Kidney glomerular epithelial cell (primary cell): Measurements from ENCODE around the gene CCDC92B.
"Not testable (repeated sequence)": the region's sequence is repeated elsewhere in the genome, so short reads cannot be mapped to it uniquely, and the experiment has no call there.

Source experiments
- DNase-seq: peaks from one replicate; lab custom pipeline; 2025; lab: John Stamatoyannopoulos, UW

The CCDC92B gene

DNA sequence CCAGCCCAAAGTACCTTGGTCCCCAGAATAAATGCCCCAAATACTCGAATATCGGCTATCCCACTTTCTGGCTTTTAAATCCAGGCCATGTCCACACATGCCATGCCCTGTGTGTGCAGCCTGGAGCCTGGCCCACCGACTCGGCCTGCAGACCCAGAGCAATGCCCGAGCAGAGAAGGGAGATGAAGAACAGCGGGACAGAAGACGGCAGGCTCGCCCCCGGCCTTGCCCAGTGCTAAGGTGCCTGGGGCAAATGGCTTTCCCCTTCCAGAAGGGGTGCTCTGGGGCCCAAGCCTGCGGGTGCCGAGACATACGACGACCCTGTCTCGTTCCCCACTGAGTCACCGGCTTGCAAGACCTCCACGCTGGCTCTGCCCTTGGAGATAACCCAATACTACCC, 45.8 kb downstream of the CCDC92B start:
- DNase-seq = no peak

DNA sequence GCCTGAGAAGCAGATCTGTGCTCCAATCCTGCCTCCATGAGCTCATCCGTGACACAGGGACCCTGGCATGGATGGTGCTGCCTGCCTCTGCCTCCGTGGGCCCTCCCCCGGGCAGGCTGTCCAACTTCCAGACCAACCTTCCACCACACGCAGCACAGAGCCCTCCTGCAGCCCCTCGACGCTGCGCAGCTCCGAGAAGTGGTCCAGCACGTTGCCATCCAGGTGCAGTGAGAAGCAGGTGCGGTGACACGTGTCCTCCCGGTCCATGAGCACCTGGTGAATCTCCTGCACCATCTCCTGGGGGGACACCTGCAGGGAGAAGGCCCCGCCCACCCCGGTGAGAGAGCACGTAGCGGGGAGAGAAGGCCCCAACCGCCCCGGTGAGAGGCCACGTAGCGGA, 46.3 kb downstream of the CCDC92B start:
- no peak for DNase-seq

GRCh38 chr17:2701996-2702741, 47.3 kb downstream of the CCDC92B start:
- DNase-seq = no peak

- no peak for DNase-seq
These were observed 48.1 kb downstream of the CCDC92B start for GRCh38 chr17:2701161-2701995.

DNA sequence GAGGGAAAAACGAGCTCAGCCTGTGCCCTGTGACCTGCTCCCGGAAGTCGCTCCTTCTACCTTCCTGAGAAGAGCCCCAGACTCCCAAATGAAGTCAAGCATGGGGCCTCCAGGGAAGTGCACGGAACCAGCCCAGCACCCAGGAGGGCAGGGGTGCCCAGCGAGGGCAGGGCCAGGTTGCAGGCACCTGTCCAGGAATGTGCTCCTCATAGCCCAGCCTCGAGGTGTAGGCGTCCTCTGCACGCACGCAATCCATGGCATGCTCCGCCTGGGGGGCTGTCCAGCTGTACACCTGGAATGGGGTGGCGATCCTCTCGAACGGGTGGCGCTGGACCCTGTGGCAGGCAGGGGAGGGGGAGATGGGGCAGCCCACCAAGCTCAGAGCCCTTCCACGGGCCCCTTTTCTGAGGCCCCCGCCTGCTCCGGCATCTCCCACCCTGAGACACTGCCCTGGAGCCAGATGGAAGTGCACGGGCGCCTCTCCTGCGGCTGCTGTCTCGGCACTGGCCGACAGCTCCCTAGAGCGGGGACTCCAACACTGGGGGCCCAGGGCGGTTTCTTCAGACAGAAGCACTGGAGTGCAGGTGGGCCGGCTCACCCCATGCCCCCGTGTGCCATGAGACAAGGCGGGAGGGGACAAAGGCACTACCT, 48.8 kb downstream of the CCDC92B start:
- DNase-seq = no peak

- no peak for DNase-seq
These were observed 49.4 kb downstream of the CCDC92B start for GRCh38 chr17:2700030-2700490.

DNA sequence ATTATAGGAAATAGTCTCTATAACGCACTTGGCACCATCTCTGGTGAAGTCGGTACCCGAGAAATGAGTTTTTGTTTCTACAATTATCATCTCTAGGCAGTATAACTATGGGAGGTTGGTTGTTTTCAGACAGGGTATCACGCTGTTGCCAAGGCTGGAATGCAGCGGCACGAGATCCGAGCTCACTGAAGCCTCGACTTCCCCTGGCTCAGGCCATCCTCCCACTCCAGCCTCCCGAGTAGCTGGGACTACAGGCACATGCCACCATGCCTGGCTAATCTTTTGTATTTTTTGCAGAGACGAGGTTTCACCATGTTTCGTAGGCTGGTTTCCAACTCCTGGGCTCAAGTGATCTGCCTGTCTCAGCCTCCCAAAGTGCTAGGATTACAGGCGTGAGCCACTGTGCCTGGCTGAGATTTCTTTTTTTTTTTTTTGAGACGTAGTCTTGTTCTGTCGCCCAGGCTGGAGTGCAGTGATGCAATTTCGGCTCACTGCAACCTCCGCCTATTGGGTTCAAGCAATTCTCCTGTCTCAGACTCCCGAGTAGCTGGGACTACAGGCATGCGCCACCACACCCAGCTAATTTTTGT, 50.1 kb downstream of the CCDC92B start:
- not testable (repeated sequence) for DNase-seq

DNA sequence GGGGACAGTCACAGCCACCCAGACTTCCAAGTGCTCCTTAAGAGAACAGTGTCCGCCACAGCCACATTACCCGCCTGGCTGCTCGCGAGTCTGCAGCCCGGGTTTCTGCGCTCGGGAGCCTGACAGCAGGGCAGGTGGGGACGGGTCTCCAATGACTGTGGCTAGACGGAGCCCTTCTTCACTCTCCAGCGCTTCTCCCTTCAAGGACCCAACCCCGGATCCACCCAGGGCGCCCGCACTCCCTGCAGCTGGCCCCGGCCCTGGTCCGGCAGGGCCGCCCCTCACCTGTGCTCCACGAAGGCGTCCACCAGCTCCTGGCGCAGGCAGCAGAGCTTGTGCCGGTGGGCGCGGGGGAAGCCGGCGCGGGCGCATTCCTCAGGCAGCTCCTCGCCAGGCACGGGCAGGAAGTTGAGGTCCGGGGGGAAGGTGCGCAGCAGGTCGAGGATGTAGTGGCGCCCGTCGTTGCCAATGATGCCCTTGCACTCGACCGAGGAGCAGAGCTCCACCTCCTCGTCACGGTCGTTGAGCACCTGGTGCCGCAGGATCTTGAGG, 51.8 kb downstream of the CCDC92B start:
- DNase-seq = no peak

DNA sequence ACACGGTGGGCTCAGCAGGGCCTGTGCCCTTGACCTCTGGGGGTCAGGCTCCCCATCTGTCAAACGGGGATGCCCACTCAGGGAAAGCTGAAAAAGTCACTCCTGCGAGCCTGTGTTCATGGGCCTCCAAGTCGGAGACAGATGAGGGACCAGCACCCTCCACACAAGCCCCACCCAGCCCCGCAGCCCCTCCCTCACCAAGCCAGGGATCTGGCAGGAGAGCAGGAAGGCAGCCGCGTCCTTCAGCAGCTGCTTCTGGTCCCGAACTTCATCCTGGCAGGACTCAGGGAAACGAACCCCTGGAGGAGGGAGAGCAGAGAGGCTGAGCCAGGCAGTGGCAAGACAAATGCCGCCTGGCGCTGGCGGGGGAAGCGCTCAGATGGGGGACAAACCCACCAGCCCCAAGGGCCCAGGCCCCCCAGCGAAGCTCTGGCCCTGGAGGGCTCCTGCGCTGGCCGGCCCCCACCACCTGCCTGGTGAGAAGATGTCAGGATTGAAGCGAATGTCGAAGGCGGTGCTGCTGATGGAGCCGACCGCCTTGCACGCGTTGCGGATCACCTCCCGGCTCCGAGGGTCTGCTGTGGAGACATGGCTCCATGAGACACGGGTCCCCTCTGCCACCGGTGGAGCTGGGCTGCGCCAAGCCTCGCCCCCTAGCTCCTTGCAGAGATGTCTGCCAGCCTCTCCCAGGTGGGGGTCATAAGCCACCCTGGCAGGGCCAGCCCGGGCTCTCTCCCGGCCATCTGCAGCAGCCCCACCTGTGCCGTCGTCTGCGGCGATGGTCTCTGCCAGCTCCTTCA, 53.3 kb downstream of the CCDC92B start:
- no peak for DNase-seq

DNA sequence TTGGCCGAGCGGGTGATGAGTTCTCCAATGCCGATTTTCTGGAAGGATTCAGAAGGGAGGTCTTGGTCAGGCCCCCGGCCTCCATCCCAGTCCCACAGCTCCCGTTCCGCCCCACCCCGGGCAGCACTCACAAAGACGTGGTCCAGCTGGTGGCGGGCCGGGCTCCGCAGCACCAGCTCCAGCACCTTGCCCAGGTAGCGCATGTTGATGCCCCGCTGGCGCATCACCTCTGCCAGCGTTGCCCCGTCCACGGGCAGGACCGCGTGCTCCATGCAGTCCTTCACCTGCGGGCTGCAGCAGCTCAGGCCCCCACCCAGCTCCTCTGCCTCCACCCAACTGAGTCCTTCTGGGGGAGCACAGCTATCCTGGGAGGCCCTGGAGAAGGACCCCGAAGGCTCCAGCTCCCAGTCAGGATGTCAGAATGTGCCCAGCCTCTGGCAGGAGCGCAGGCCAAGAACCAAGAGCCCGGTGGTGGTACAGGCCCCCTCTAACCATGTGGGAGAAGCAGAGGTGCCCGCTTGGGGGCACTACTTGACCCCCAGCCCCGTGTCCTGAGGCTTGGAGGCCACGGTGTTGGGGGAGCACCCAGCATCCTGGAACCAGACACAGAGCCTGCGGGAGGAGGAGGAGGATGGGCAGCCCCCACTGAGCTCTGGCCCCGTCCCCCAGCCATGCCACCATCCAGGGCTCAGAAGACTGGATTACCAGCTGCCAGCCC, 54.0 kb downstream of the CCDC92B start:
- no peak for DNase-seq

DNA sequence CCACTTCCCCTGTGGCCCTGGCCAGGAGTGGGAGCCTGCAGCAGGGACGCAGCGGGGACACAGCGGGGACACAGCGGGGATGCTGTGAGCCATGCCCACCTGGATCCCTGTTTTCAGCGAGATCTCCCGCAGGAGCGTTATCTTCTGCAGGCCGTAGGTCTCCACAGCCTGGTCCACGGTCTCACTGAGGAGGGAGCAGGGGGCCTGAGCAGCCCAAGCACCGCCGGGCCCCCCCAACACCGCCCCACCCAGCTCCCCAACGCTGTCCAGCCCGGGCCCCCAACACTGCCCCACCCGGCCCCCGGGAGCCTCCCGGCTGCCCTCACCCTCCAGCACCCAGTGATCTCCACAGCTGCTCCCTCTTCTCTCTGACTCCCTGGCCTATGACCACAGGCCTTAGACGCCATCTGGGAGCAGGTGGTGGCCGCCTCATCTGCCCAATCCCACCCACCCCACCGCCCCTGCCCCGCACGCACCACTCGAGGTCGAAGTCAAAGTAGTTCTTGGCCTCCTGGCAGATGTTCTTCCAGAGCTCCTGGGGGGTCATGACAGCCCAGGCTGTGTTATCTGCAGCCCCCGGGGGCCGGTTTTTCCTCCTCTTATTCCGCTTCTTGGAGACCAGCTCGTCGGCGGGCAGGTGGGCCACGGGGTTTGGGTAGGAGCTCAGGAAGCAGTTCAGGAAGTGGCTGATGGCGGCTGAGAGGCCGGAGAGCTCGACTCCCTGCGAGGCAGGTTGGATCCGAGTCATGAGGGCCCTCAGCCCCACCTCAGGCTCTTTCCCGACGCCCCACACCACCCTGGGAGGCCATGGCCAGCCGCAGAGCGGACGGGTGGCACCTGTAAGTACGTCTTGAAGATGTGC, 54.8 kb downstream of the CCDC92B start:
- DNase-seq = no peak

GRCh38 chr17:2693561-2694380, 55.7 kb downstream of the CCDC92B start:
- DNase-seq = no peak

DNA sequence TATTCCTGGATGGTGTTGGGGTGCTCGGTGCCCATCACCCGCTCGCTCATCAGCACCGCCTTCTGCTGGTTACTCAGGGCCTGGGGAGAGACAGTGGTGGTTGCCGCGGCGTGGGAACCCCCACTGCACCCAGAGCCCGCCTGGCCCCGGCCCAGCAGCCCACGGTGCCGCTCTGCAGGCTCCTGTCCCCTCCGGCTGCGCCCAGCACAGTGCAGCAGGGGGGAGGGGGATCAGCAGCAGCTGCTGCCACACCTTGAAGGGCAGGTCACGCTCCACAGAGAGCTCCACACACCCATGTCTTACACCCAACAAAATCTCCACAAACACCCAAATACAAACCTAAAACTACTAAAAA, 56.7 kb downstream of the CCDC92B start:
- no peak for DNase-seq

DNA sequence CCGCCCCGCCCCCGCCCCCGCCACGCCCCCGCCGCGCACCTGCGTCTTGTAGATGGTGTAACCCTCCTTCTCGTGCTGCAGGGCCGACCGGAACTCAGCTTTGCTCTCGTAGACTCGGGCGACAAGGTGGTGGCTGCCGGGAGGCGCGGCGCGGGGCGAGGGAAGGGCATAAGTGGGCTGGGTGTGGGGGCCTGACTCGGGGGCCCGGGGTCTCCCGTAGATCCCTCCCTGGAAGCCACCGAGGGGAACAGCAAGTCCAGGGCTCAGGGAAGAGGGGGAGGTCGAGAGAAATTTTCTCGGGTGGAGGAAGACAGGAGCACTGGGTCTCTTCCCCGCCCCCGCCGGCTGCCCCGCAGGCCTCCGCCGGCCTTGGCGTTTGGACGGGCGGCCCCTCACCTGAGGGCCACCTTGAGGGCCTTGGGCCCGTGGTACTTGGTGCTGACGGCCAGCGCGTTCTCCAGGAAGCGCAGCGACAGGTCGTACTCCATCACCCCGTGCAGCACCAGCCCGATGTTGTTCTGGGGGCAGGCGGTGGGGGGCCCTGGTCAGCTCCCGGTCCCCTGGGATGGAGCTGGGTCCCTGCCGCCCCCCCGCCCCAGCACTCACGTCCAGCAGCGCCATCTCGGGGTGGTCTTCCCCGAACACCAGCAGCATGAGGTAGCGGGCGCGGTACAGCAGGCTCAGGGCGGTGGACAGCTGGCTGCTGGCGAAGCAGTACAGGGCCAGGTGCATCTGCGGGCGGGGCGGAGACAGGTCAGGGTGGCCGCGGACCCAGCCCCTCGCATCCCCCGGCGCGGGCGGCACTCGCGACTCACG, 57.3 kb downstream of the CCDC92B start:
- no peak for DNase-seq

GRCh38 chr17:2691069-2691871, 58.2 kb downstream of the CCDC92B start:
- DNase-seq = no peak

DNA sequence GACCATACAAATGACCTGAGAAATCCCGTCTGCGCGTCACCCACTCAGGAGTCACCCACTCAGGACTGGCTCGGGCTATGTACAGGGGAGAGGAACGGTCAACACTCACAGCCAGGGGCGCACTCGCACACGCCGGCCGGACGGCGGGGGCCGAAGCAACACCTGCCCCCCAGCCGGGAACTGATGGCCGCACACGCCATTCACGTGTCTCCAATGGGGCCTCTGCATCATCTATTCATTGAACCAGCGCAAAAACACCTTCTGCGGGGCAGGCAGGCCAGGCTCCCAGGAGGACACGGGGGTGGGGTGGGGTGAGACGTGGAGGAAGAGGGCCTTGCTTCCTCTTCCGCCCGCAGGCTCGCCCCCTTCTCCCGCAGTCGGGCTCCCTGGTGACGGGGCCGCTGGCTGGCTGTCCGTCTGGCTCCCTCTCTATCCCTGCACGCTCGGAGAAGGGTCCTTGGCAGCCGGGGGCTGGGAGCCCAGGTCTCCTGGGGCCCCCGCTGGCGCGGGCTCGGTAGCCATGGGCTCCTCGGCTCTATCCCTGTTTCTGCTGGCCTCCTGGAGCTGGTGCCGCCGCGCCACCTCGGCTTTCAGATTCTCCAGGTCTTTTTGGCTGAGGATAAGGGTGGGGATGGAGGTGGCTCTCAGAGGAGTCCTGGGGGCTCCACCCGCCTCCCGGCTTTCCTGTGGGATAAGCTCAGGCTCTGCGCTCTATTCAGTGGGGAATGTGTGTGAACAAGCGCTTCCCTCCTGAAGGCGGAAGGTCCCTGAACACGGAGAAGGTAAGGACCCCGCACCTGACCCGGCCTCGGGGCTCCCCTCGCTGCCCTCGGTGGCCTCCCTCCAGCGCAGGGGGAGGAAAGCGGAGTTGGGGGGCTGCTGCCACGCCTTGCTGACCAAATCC, 59.0 kb downstream of the CCDC92B start:
- DNase-seq = no peak
